KBM-7 (cell line): ENCODE results near the gene SMG9.
"Not testable (repeated sequence)": the region's sequence is repeated elsewhere in the genome, so short reads cannot be mapped to it uniquely, and the experiment has no call there.

ENCODE experiments used
- DNase-seq: peaks from one replicate; pipeline ENCODE4 v3.0.0-alpha.2; 2015
- in situ Hi-C: fragments of 300-500 bp; cut with MboI; formaldehyde crosslinking; loops from 2 replicates; pipeline ENCODE4 v1.14.3; 2020; ENCODE audit warnings: low sequenced_read_pairs, low pct_unique_long_range_greater_than_20kb, mixed read lengths

The SMG9 gene

GRCh38 chr19:43780706-43781525 lies 26.2 kb upstream of the SMG9 start, which contains the start of gene KCNN4:
Gene KCNN4 (minus strand): TSS chr19:43780973. CDS start chr19:43780861, 112 bp downstream.
- peak; percentile 55 for DNase-seq
- in situ Hi-C loops, result no loop called here

GRCh38 chr19:43779820-43780219 lies 25.1 kb upstream of the SMG9 start:
- DNase-seq, result peak; percentile 76
- in situ Hi-C loops, result no loop called here

- in situ Hi-C loops, result no loop called here
- DNase-seq, result peak; percentile 42
Measured at GRCh38 chr19:43779147-43779819, 24.5 kb upstream of the SMG9 start.

GRCh38 chr19:43778651-43779050 lies 23.9 kb upstream of the SMG9 start:
- in situ Hi-C loops, result no loop called here
- no peak for DNase-seq

- in situ Hi-C loops, result no loop called here
- DNase-seq, result peak; percentile 97
Measured at GRCh38 chr19:43777163-43777695, 22.5 kb upstream of the SMG9 start.

- DNase-seq, result no peak
- in situ Hi-C loops, result no loop called here
Measured at GRCh38 chr19:43776286-43776685, 21.5 kb upstream of the SMG9 start.

GRCh38 chr19:43775299-43775890 lies 20.6 kb upstream of the SMG9 start:
- no peak for DNase-seq
- in situ Hi-C loops, result no loop called here

GRCh38 chr19:43774940-43775258 lies 20.1 kb upstream of the SMG9 start:
- DNase-seq, in situ Hi-C loops: not testable (repeated sequence)

- no peak for DNase-seq
- in situ Hi-C loops, result no loop called here
Measured at GRCh38 chr19:43774103-43774939, 19.6 kb upstream of the SMG9 start.

- DNase-seq, result no peak
- in situ Hi-C loops, result no loop called here
Measured at GRCh38 chr19:43773725-43774102, 19.0 kb upstream of the SMG9 start.

- DNase-seq, result no peak
- in situ Hi-C loops, result no loop called here
Measured at GRCh38 chr19:43769256-43769655, 14.5 kb upstream of the SMG9 start.

GRCh38 chr19:43768273-43769050 lies 13.7 kb upstream of the SMG9 start:
- DNase-seq, result no peak
- in situ Hi-C loops, result no loop called here

GRCh38 chr19:43767818-43768217 lies 13.1 kb upstream of the SMG9 start:
- in situ Hi-C loops, result no loop called here
- no peak for DNase-seq

GRCh38 chr19:43767316-43767715 lies 12.6 kb upstream of the SMG9 start:
- in situ Hi-C loops, result no loop called here
- no peak for DNase-seq

GRCh38 chr19:43766755-43767043 lies 11.9 kb upstream of the SMG9 start:
- in situ Hi-C loops, result no loop called here
- no peak for DNase-seq

GRCh38 chr19:43765109-43765876 lies 10.5 kb upstream of the SMG9 start:
- in situ Hi-C loops, result no loop called here
- peak; percentile 71 for DNase-seq

GRCh38 chr19:43764684-43765083 lies 9.9 kb upstream of the SMG9 start:
- in situ Hi-C loops, DNase-seq: not testable (repeated sequence)

GRCh38 chr19:43763473-43763939 lies 8.7 kb upstream of the SMG9 start:
- in situ Hi-C loops, result no loop called here
- no peak for DNase-seq
